K562 (cell line): ENCODE results near the gene NEMF. TPM values are rescaled to one million over a fixed set of nuclear protein-coding genes. Genes with fewer than 3 reads are reported as not detected.
A peak's percentile ranks its signal among the peaks of the same experiment; 100 is the strongest.

Source experiments
- CXXC5 ChIP-seq: fragments of 250-450 bp; sonication (Bioruptor Pico); IDR thresholded peaks from 2 replicates; pipeline ENCODE4 v1.8.0; 2022; ENCODE audit warnings: inconsistent platforms, mild to moderate bottlenecking, moderate library complexity
- E2F3 ChIP-seq: fragments of 250-450 bp; sonication (Bioruptor Pico); IDR thresholded peaks from 2 replicates; pipeline ENCODE4 v1.4.0; 2020; ENCODE audit warnings: mild to moderate bottlenecking
- FOXP4 ChIP-seq: sonication (generic); formaldehyde crosslinking; IDR thresholded peaks from 2 replicates; pipeline ENCODE4 v1.8.0; 2022; ENCODE audit warnings: mild to moderate bottlenecking, missing genetic modification reagents, borderline replicate concordance
- LARP7 ChIP-seq: fragments of 450-650 bp; IDR thresholded peaks from 2 replicates; pipeline ENCODE4 v1.6.1; 2016
- NFIX ChIP-seq: fragments of 250-450 bp; sonication (Bioruptor Pico); IDR thresholded peaks from 2 replicates; pipeline ENCODE4 v1.4.0; 2020; ENCODE audit warnings: low read depth, mild to moderate bottlenecking, moderate library complexity
- NR2C2 ChIP-seq, 2 experiments: fragments of 200-800 bp in 1 of 2; sonication (Bioruptor generic) in 1 of 2; sonication (generic) in 1 of 2; formaldehyde crosslinking in 1 of 2; IDR thresholded peaks; 2 replicates each; pipeline versions ENCODE4 v1.6.1 to v1.8.0; 2016 to 2022; ENCODE audit warnings: mild to moderate bottlenecking in 1 of 2, missing compliant biosample characterization in 1 of 2, missing genetic modification characterization in 1 of 2, missing genetic modification reagents in 1 of 2
- RNF219 ChIP-seq: fragments of 250-450 bp; sonication (Bioruptor Pico); IDR thresholded peaks from 2 replicates; pipeline ENCODE4 v1.5.0; 2022; ENCODE audit warnings: mild to moderate bottlenecking
- SMARCA5 ChIP-seq: fragments of 450-650 bp; IDR thresholded peaks from 2 replicates; pipeline ENCODE4 v1.6.1; 2016
- SPI1 ChIP-seq: IDR thresholded peaks from 2 replicates; pipeline ENCODE4 v1.6.1; 2011; ENCODE audit warnings: low read depth, low read length, control low read depth, borderline replicate concordance
- SRSF1 ChIP-seq: fragments of 200-400 bp; formaldehyde crosslinking; IDR thresholded peaks from 2 replicates; pipeline ENCODE4 v1.6.1; 2017; ENCODE audit warnings: mild to moderate bottlenecking, low read depth, low read length, moderate library complexity
- TAF1 ChIP-seq: IDR thresholded peaks from 2 replicates; pipeline ENCODE4 v1.6.1; 2011; ENCODE audit warnings: mild to moderate bottlenecking, low read length, moderate library complexity; ENCODE audit not compliant: insufficient read depth, control insufficient read depth, severe bottlenecking; ENCODE audit errors: extremely low read depth
- TEAD1 ChIP-seq, 2 experiments: fragments of 450-650 bp in 1 of 2; sonication (generic) in 1 of 2; formaldehyde crosslinking; IDR thresholded peaks; 2 replicates each; pipeline versions ENCODE4 v1.4.0 to v1.8.0; 2020 to 2022; ENCODE audit warnings: mild to moderate bottlenecking in 2 of 2, missing genetic modification reagents in 1 of 2
- UBTF ChIP-seq, 2 experiments: IDR thresholded peaks; 2 replicates each; pipeline ENCODE4 v1.6.1; 2012; ENCODE audit warnings: improper control_type of control experiment in 2 of 2, low read depth in 2 of 2, low read length in 2 of 2, borderline replicate concordance in 1 of 2
- ZNF140 ChIP-seq: fragments of 250-450 bp; sonication (Bioruptor Pico); IDR thresholded peaks from 2 replicates; pipeline ENCODE4 v1.8.0; 2021; ENCODE audit warnings: moderate library complexity, mild to moderate bottlenecking, inconsistent platforms
- ZNF699 ChIP-seq: fragments of 250-450 bp; sonication (Bioruptor Pico); IDR thresholded peaks from 2 replicates; pipeline ENCODE4 v1.8.0; 2021; ENCODE audit warnings: mild to moderate bottlenecking, moderate library complexity; ENCODE audit not compliant: insufficient replicate concordance
- polyA plus RNA-seq, 8 experiments: library from polyadenylated mRNA; depleted of rRNA in 4 of 8; stranded (reverse) in 5 of 8; unstranded in 3 of 8; fragments of >200 nt; fragmentation: Nextera tagmentation in 2 of 8; fragmentation: Illumina TruSeq in 1 of 8; extraction: Ambion mirVana in 2 of 8; extraction: Trizol in 1 of 8; gene quantifications; 2 replicates each; pipeline versions ENCODE4 v1.2.1 to v1.2.3, GENCODE V29; 2011 to 2014; ENCODE audit warnings: inconsistent platforms in 1 of 8, missing spikeins in 1 of 8
- total RNA-seq, 7 experiments: library from RNA; depleted of rRNA in 6 of 7; stranded (reverse); fragments of >200 nt in 6 of 7; fragmentation: Illumina TruSeq in 2 of 7; extraction: Trizol in 2 of 7; gene quantifications; 2 replicates each; pipeline versions ENCODE4 v1.2.1 to v1.2.3, GENCODE V29; 2011 to 2021; ENCODE audit warnings: low replicate concordance in 1 of 7

The NEMF gene
- total and polyA plus RNA-seq, 9 of the 15 experiments (the other 6 are each of a cell fraction or from before 2014, with no cell fraction given), result 38.8 to 94.4 (median 61.0) TPM

- TF ChIP-seq NFIX (CRISPR knock-in tag) (no peak), UBTF (IDR thresholded peaks at IDR 0.05; ENCODE audit: borderline replicate concordance in 1 of 2, low read depth in 2 of 2, low read length in 2 of 2) (peak in 1 of 2 experiments; percentile 53; a peak in 1 of 4 replicates), LARP7 (no peak), NR2C2 (CRISPR knock-in tag; IDR thresholded peaks at IDR 0.05) (no peak), NR2C2 (tag; IDR thresholded peaks at IDR 0.05) (peak; percentile 46; the same call in 1 of the 2 replicates), SMARCA5 (no peak), E2F3 (no peak), RNF219 (CRISPR knock-in tag) (no peak), ZNF140 (no peak), SPI1 (no peak), CXXC5 (CRISPR knock-in tag) (peak; percentile 17), SRSF1 (no peak), ZNF699 (no peak), FOXP4 (no peak), TAF1 (peak; percentile 25), TEAD1 (CRISPR knock-in tag; IDR thresholded peaks at IDR 0.05) (no peak)
These were observed 84.1 kb downstream of the NEMF start (continued) for GRCh38 chr14:49768301-49769121.
